ENCODE results near the gene MAL. TPM values are rescaled to one million over a fixed set of nuclear protein-coding genes. Genes with fewer than 3 reads are reported as not detected.

The MAL gene
- total and polyA plus RNA-seq, 2 of the 8 experiments (the other 6 are each of a cell fraction or from before 2014, with no cell fraction given), result not detected

DNA sequence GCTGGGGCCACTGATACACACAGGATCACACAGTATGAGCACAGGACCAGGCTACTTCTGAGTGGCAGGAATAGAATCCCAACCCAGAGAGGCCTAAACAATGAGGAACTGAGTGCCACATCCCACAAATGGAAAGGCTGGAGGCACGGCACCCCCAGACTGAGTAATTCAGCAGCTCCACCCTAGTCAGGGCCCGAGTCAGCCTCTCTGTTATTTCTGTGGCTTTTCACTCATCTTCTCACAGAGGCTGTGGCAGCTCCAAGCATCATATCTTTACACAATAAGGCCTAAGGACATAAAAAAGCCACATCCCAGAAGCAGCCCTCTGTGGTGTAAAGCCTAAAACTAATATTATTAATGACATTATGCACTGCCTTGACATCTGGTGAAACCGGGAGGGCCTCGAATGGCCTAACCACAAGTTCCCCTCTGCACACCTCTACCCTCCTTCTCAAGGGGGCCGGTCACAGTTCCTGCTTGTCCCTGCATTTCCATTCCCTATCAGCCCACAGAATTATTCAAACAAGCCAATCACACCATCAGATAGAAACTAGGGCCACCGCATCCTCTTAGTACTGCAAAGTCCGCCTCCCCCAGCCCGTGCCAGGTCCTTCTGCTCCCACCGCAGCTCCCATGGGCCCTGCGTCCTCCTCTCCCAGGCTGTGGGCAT lies 12.5 kb upstream of the MAL start (continued):
- TF ChIP-seq CHD7 (IDR thresholded peaks at IDR 0.05; ENCODE audit: insufficient replicate concordance, low read length) (no peak), CEBPB (IDR thresholded peaks at IDR 0.05; ENCODE audit: low read depth, low read length) (no peak), HDAC2 (IDR thresholded peaks at IDR 0.05; ENCODE audit: borderline replicate concordance in 1 of 2, low read depth in 2 of 2, low read length in 2 of 2) (no peak), RAD21 (IDR thresholded peaks at IDR 0.05 in 1 of 2, conservative IDR thresholded peaks at IDR 0.05 in 1 of 2; ENCODE audit: low read depth in 2 of 2, low read length in 2 of 2) (no peak), SIRT6 (IDR thresholded peaks at IDR 0.05; ENCODE audit: low read length) (no peak)
- TF ChIP-seq, protein P1, sequence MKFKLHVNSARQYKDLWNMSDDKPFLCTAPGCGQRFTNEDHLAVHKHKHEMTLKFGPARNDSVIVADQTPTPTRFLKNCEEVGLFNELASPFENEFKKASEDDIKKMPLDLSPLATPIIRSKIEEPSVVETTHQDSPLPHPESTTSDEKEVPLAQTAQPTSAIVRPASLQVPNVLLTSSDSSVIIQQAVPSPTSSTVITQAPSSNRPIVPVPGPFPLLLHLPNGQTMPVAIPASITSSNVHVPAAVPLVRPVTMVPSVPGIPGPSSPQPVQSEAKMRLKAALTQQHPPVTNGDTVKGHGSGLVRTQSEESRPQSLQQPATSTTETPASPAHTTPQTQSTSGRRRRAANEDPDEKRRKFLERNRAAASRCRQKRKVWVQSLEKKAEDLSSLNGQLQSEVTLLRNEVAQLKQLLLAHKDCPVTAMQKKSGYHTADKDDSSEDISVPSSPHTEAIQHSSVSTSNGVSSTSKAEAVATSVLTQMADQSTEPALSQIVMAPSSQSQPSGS (IDR thresholded peaks at IDR 0.05; ENCODE audit: low read length), result no peak
- TF ChIP-seq, protein P2, sequence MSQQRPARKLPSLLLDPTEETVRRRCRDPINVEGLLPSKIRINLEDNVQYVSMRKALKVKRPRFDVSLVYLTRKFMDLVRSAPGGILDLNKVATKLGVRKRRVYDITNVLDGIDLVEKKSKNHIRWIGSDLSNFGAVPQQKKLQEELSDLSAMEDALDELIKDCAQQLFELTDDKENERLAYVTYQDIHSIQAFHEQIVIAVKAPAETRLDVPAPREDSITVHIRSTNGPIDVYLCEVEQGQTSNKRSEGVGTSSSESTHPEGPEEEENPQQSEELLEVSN (IDR thresholded peaks at IDR 0.05), result no peak

Data from H1 (cell line).